Stomach (tissue), 4 donors: ENCODE results near the gene PPARA.

ENCODE experiments used
- CTCF ChIP-seq, 7 experiments: fragments of 450-650 bp in 4 of 7; fragments of 200-600 bp in 3 of 7; sonication (generic) in 3 of 7; IDR thresholded peaks; one replicate each; pipeline ENCODE4 v1.5.1; 2016 to 2019; ENCODE audit warnings: antibody characterized with exemption in 7 of 7, control low read depth in 2 of 7, mild to moderate bottlenecking in 1 of 7
- POLR2A ChIP-seq, 4 donors: fragments of 450-650 bp; IDR thresholded peaks; one replicate each; pipeline ENCODE4 v1.6.1; 2016; ENCODE audit warnings: antibody characterized with exemption in 4 of 4, control low read depth in 2 of 4, mild to moderate bottlenecking in 1 of 4, moderate library complexity in 1 of 4
- POLR2AphosphoS5 ChIP-seq, 3 donors: sonication (generic); formaldehyde crosslinking; IDR thresholded peaks; one replicate each; pipeline ENCODE4 v1.6.1; 2016; ENCODE audit warnings: antibody characterized with exemption in 3 of 3

- TF ChIP-seq POLR2A (IDR thresholded peaks at IDR 0.05) (no peak), POLR2AphosphoS5 (IDR thresholded peaks at IDR 0.05) (no peak), CTCF (IDR thresholded peaks at IDR 0.05) (no peak)
Observed at GRCh38 chr22:46226577-46226976, 76.3 kb downstream of the PPARA start.
